Esophagus squamous epithelium (tissue), 4 donors: ENCODE results near the gene MACIR.

ENCODE experiments used
- CTCF ChIP-seq, 6 experiments: fragments of 450-650 bp in 4 of 6; fragments of 200-600 bp in 2 of 6; sonication (generic) in 2 of 6; IDR thresholded peaks; one replicate each; pipeline ENCODE4 v1.5.1; 2016 to 2019; ENCODE audit warnings: antibody characterized with exemption in 6 of 6, mild to moderate bottlenecking in 4 of 6, moderate library complexity in 4 of 6
- POLR2A ChIP-seq, 4 donors: fragments of 450-650 bp; IDR thresholded peaks; one replicate each; pipeline ENCODE4 v1.6.1; 2017; ENCODE audit warnings: antibody characterized with exemption in 4 of 4, mild to moderate bottlenecking in 4 of 4, moderate library complexity in 3 of 4

GRCh38 chr5:103228588-103228987 is 30.0 kb upstream of the MACIR start:
- TF ChIP-seq POLR2A (IDR thresholded peaks at IDR 0.05): no peak
- TF ChIP-seq CTCF (IDR thresholded peaks at IDR 0.05): no peak
